Kidney (tissue), 14 donors: Measurements from ENCODE around the gene SCGB2B2. TPM values are rescaled to one million over a fixed set of nuclear protein-coding genes. Genes with fewer than 3 reads are reported as not detected.
"Not testable (repeated sequence)": the region's sequence is repeated elsewhere in the genome, so short reads cannot be mapped to it uniquely, and the experiment has no call there.

ENCODE experiments used
- DNase-seq, 5 donors: peaks; one replicate each; pipeline ENCODE4 v3.0.0-alpha.2; 2013 to 2020
- FAIRE-seq: peaks from 2 replicates; lab custom pipeline; 2012; peaks lifted over from hg19 to GRCh38; lab: Jason Lieb, UNC
- H3K27ac ChIP-seq, 2 donors: one replicate each; pipeline ENCODE4 v1.7.0; 2013; ENCODE audit warnings: low read depth in 2 of 2, low read length in 2 of 2, inconsistent platforms in 1 of 2
- H3K27me3 ChIP-seq: one replicate; pipeline ENCODE4 v1.7.1; 2013; ENCODE audit warnings: low read length, inconsistent platforms; ENCODE audit not compliant: control insufficient read depth, insufficient read depth
- H3K36me3 ChIP-seq, 3 donors: one replicate each; pipeline versions ENCODE4 v1.7.0 to v1.7.1; 2013; ENCODE audit warnings: low read length in 3 of 3, control low read depth in 1 of 3, inconsistent platforms in 1 of 3; ENCODE audit not compliant: insufficient read depth in 3 of 3, control insufficient read depth in 2 of 3
- H3K4me1 ChIP-seq, 3 donors: one replicate each; pipeline versions ENCODE4 v1.7.0 to v1.7.1; 2013; ENCODE audit warnings: low read length in 3 of 3, inconsistent platforms in 1 of 3, low read depth in 1 of 3; ENCODE audit not compliant: control insufficient read depth in 2 of 3, insufficient read depth in 2 of 3
- H3K4me3 ChIP-seq, 3 donors: one replicate each; pipeline versions ENCODE4 v1.7.0 to v1.8.1; 2013; ENCODE audit warnings: low read length in 3 of 3, control low read depth in 1 of 3, inconsistent platforms in 1 of 3
- H3K9ac ChIP-seq, 3 donors: one replicate each; pipeline versions ENCODE4 v1.7.0 to v1.7.1; 2013; ENCODE audit warnings: low read length in 3 of 3, control low read depth in 1 of 3, inconsistent platforms in 1 of 3
- H3K9me3 ChIP-seq, 3 donors: one replicate each; pipeline versions ENCODE4 v1.7.0 to v1.7.1; 2013; ENCODE audit warnings: low read length in 3 of 3, control low read depth in 1 of 3, inconsistent platforms in 1 of 3; ENCODE audit not compliant: control insufficient read depth in 2 of 3, insufficient read depth in 1 of 3
- intact Hi-C: fragments of 100-400 bp; cut with DNase I; formaldehyde crosslinking; loops from one replicate; pipeline ENCODE4 v1.11.1; 2022
- polyA plus RNA-seq: library from polyadenylated mRNA; stranded (reverse); fragments of 350-450 nt; fragmentation: Illumina TruSeq; extraction: RNeasy Lipid Tissue Mini Kit (QIAGEN cat#74804); gene quantifications from one replicate; pipeline ENCODE4 v1.2.3, GENCODE V29; 2014; ENCODE audit warnings: low read depth, low replicate concordance; ENCODE audit not compliant: insufficient read depth
- total RNA-seq: library from RNA; stranded (reverse); fragmentation: NEBNext Ultra II Directional; extraction: Animal tissue kit (Norgen Biotek cat#: 25700); gene quantifications from one replicate; pipeline ENCODE4 v1.2.1, GENCODE V29; 2021
- TF ChIP-seq, protein P1 (sequence below): IDR thresholded peaks from 3 replicates; pipeline ENCODE4 v1.5.1; 2012; ENCODE audit warnings: mild to moderate bottlenecking, moderate library complexity, borderline replicate concordance; ENCODE audit not compliant: insufficient read depth; ENCODE audit errors: extremely low read depth
- donor health status: control.
- donor health status: control.
- donor health status: control.
- donor health status: control.
- donor health status: control.
- donor health status: DM: yes; HTN: yes; CAD: no.
- donor health status: Normal renal cell carcinoma (clear cell type).

Gene SCGB2B2
- total and polyA plus RNA-seq, 2 donors from 2014 or later, result 0.73 to 1.1 TPM

DNA sequence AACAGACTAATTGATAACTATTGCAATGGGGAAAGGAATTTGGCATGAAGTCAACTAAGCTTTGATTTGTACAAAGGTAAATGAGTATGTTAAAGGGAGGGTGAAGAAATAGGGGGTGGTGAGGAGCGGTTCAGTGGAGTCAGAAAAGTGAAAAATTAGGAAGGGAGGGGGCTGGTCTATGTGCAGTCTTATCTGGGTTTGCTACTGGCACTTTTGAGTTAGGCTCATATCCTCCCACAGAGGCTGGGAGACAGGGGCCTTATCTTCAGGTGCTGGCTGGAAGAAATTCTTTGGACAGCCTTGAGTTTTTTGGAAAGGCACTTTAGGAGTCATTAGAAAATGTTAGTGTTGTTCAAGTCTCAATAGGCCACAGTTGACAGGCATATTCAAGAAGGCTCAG lies 11.6 kb upstream of the SCGB2B2 start:
- intact Hi-C loops, result no loop called here
- TF ChIP-seq, protein P1, sequence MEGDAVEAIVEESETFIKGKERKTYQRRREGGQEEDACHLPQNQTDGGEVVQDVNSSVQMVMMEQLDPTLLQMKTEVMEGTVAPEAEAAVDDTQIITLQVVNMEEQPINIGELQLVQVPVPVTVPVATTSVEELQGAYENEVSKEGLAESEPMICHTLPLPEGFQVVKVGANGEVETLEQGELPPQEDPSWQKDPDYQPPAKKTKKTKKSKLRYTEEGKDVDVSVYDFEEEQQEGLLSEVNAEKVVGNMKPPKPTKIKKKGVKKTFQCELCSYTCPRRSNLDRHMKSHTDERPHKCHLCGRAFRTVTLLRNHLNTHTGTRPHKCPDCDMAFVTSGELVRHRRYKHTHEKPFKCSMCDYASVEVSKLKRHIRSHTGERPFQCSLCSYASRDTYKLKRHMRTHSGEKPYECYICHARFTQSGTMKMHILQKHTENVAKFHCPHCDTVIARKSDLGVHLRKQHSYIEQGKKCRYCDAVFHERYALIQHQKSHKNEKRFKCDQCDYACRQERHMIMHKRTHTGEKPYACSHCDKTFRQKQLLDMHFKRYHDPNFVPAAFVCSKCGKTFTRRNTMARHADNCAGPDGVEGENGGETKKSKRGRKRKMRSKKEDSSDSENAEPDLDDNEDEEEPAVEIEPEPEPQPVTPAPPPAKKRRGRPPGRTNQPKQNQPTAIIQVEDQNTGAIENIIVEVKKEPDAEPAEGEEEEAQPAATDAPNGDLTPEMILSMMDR, result no peak
- no peak overlapping the region for H3K27ac ChIP-seq
- no peak for FAIRE-seq
- no peaks in the 10 kb centered on the region for H3K4me1 ChIP-seq
- H3K36me3 ChIP-seq, result peaks cover 4 to 11% (median 5%) of the 10 kb centered on the region in 3 donors
- H3K27me3 ChIP-seq, result no peaks in the 10 kb centered on the region
- no peak overlapping the region for H3K9ac ChIP-seq
- no peak for DNase-seq
- H3K4me3 ChIP-seq, result no peak overlapping the region
- H3K9me3 ChIP-seq, result peaks cover 3 to 48% (median 6%) of the 10 kb centered on the region in 3 donors

DNA sequence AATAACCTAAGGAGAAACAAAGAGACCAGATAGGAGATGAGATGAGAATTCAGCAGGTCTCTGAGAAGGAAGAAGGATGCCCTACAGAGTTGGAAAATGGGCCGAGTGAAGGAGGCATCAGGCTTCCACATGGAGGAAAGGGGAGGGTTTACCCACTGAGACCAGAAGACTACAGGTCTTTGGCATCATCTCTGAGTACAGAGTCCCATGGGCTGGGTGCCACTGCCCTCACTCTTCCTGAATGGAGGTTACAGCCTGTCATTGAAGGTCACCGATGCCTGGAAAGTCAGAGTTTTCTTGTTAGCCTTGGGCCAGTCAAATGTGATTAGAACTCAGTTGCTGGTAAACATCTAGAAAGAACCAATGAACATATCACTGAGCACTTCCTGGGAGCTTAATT lies 10.4 kb upstream of the SCGB2B2 start:
- no peak for FAIRE-seq
- Histone ChIP-seq H3K9me3 (peaks cover 3 to 56% (median 7%) of the 10 kb centered on the region in 3 donors), H3K27ac (no peak overlapping the region), H3K4me1 (no peaks in the 10 kb centered on the region), H3K27me3 (no peaks in the 10 kb centered on the region), H3K4me3 (no peak overlapping the region), H3K9ac (no peak overlapping the region), H3K36me3 (peaks cover 13 to 22% (median 15%) of the 10 kb centered on the region in 3 donors)
- intact Hi-C loops, result no loop called here
- TF ChIP-seq, protein P1, result no peak
- DNase-seq, result no peak

DNA sequence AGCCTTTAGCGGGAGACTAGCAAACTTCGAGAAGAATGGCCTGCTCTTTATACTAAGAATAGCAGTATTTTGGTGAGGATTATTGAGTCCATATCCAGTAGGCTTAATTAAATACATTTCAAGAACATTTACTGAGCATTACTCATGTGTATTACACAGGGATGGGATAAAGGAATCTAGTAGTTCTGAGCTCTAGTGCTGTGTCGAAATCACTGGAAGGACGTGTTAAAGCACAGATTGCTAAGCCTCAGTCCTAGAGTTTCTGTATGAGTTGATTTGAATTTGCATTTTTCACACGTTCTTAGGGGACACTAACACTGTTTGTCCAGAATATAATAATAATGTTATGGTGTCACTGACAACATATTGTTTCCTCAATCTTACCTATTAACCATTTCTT lies 9.5 kb upstream of the SCGB2B2 start:
- Histone ChIP-seq H3K36me3 (peaks cover 15 to 27% (median 16%) of the 10 kb centered on the region in 3 donors), H3K4me1 (no peaks in the 10 kb centered on the region), H3K9ac (no peak overlapping the region), H3K9me3 (peaks cover 5 to 64% (median 7%) of the 10 kb centered on the region in 3 donors), H3K27ac (no peak overlapping the region), H3K4me3 (no peak overlapping the region), H3K27me3 (no peaks in the 10 kb centered on the region)
- TF ChIP-seq, protein P1, result no peak
- intact Hi-C loops, result no loop called here
- DNase-seq, result no peak
- no peak for FAIRE-seq

DNA sequence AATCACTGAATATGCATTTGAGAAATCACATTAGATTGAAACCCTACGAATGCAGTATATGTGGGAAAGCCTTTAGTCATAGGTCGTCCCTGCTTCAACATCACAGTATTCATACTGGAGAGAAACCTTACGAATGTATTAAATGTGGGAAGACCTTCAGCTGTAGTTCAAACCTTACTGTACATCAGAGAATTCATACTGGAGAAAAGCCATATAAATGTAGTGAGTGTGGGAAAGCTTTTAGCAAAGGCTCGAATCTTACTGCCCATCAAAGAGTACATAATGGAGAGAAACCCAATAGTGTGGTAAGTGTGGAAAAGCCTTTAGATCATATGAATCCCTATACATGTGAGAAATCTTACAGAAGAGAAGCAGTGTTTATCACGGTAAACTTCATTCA lies 8.3 kb upstream of the SCGB2B2 start:
- FAIRE-seq, H3K4me3 ChIP-seq, H3K9ac ChIP-seq, H3K4me1 ChIP-seq, intact Hi-C loops, H3K27ac ChIP-seq, H3K27me3 ChIP-seq, DNase-seq: not testable (repeated sequence)
- Histone ChIP-seq H3K9me3 (peaks cover 9 to 63% (median 10%) of the 10 kb centered on the region in 3 donors), H3K36me3 (peaks cover 17 to 30% (median 18%) of the 10 kb centered on the region in 3 donors)
